ENCODE measurements around the gene CYP26B1. TPM values are rescaled to one million over a fixed set of nuclear protein-coding genes. Genes with fewer than 3 reads are reported as not detected.

The CYP26B1 gene
- polyA plus RNA-seq, 1 donor (not counting 4 experiments of a cell fraction or from before 2014, with no cell fraction given) = 1.2 TPM

GRCh38 chr2:72117718-72118117, 29.9 kb downstream of the CYP26B1 start:
- Histone ChIP-seq H2AFZ (ENCODE audit: control insufficient read depth, low read length) (no peak overlapping the region), H3K9me3 (ENCODE audit: control insufficient read depth, low read depth, low read length) (no peaks in the 10 kb centered on the region), H3K4me3 (ENCODE audit: control insufficient read depth in 2 of 3, extremely low read depth in 1 of 3, insufficient read depth in 2 of 3, low read depth in 1 of 3, low read length in 3 of 3) (no peak overlapping the region), H3K9me1 (ENCODE audit: control insufficient read depth, extremely low read depth, insufficient read depth, low read length) (no peaks in the 10 kb centered on the region), H3K27me3 (ENCODE audit: control insufficient read depth, extremely low read depth, insufficient read depth, low read length) (no peaks in the 10 kb centered on the region), H3K79me2 (ENCODE audit: control insufficient read depth, insufficient read depth, low read length) (no peaks in the 10 kb centered on the region), H3K4me1 (ENCODE audit: control insufficient read depth, extremely low read depth, insufficient read depth, low read length) (peaks cover 28% of the 10 kb centered on the region), H3K36me3 (ENCODE audit: control insufficient read depth in 2 of 2, extremely low read depth in 1 of 2, insufficient read depth in 2 of 2, low read length in 2 of 2) (no peaks in the 10 kb centered on the region), H3K4me2 (ENCODE audit: control insufficient read depth, extremely low read depth, insufficient read depth, low read depth, low read length) (no peak overlapping the region), H3K27ac (ENCODE audit: control insufficient read depth, insufficient read depth, low read length) (no peak overlapping the region), H3K9ac (ENCODE audit: control insufficient read depth, extremely low read depth, insufficient read depth, low read length) (no peak overlapping the region), H4K20me1 (ENCODE audit: control insufficient read depth, extremely low read depth, insufficient read depth, low read length) (no peaks in the 10 kb centered on the region)
- FAIRE-seq = no peak
- no peak for DNase-seq (ENCODE audit: low read depth, low spot score)
- TF ChIP-seq CTCF (optimal IDR thresholded peaks at IDR 0.05 in 1 of 3, IDR thresholded peaks at IDR 0.05 in 1 of 3, conservative IDR thresholded peaks at IDR 0.05 in 1 of 3; ENCODE audit: extremely low read depth in 1 of 3, insufficient read depth in 2 of 3, low read length in 3 of 3) (no peak), EZH2 (IDR thresholded peaks at IDR 0.05; ENCODE audit: low read length) (no peak)
- dilution Hi-C loops (cut with MboI; ENCODE audit: extremely low pct_ligation_motif_present, low sequenced_read_pairs) = no loop called here

GRCh38 chr2:72117029-72117428, 30.6 kb downstream of the CYP26B1 start:
- no peaks in the 10 kb centered on the region for H3K9me1 ChIP-seq (ENCODE audit: control insufficient read depth, extremely low read depth, insufficient read depth, low read length)
- no peaks in the 10 kb centered on the region for H3K27me3 ChIP-seq (ENCODE audit: control insufficient read depth, extremely low read depth, insufficient read depth, low read length)
- no peaks in the 10 kb centered on the region for H3K36me3 ChIP-seq (ENCODE audit: control insufficient read depth in 2 of 2, extremely low read depth in 1 of 2, insufficient read depth in 2 of 2, low read length in 2 of 2)
- H3K4me1 ChIP-seq (ENCODE audit: control insufficient read depth, extremely low read depth, insufficient read depth, low read length) = peaks cover 35% of the 10 kb centered on the region
- H3K4me2 ChIP-seq (ENCODE audit: control insufficient read depth, extremely low read depth, insufficient read depth, low read depth, low read length) = no peak overlapping the region
- no peak overlapping the region for H3K27ac ChIP-seq (ENCODE audit: control insufficient read depth, insufficient read depth, low read length)
- no peak overlapping the region for H3K9ac ChIP-seq (ENCODE audit: control insufficient read depth, extremely low read depth, insufficient read depth, low read length)
- H4K20me1 ChIP-seq (ENCODE audit: control insufficient read depth, extremely low read depth, insufficient read depth, low read length) = no peaks in the 10 kb centered on the region
- dilution Hi-C loops (cut with MboI; ENCODE audit: extremely low pct_ligation_motif_present, low sequenced_read_pairs) = no loop called here
- TF ChIP-seq CTCF (optimal IDR thresholded peaks at IDR 0.05 in 1 of 3, IDR thresholded peaks at IDR 0.05 in 1 of 3, conservative IDR thresholded peaks at IDR 0.05 in 1 of 3; ENCODE audit: extremely low read depth in 1 of 3, insufficient read depth in 2 of 3, low read length in 3 of 3) (no peak), EZH2 (IDR thresholded peaks at IDR 0.05; ENCODE audit: low read length) (no peak)
- FAIRE-seq (no peak), DNase-seq (ENCODE audit: low read depth, low spot score) (no peak)
- no peak overlapping the region for H2AFZ ChIP-seq (ENCODE audit: control insufficient read depth, low read length)
- H3K79me2 ChIP-seq (ENCODE audit: control insufficient read depth, insufficient read depth, low read length) = no peaks in the 10 kb centered on the region
- no peaks in the 10 kb centered on the region for H3K9me3 ChIP-seq (ENCODE audit: control insufficient read depth, low read depth, low read length)
- H3K4me3 ChIP-seq (ENCODE audit: control insufficient read depth in 2 of 3, extremely low read depth in 1 of 3, insufficient read depth in 2 of 3, low read depth in 1 of 3, low read length in 3 of 3) = no peak overlapping the region

All from keratinocyte (primary cell).